Brain microvascular endothelial cell (primary cell): ENCODE data around the gene MAML3.

Source experiments
- DNase-seq: peaks from one replicate; pipeline ENCODE4 v3.0.0-alpha.2; 2020
- H3K27ac ChIP-seq: fragments of 250-450 bp; sonication (Bioruptor Pico); 2 replicates; pipeline ENCODE4 v1.5.1; 2020; ENCODE audit warnings: mild to moderate bottlenecking, moderate library complexity
- H3K27me3 ChIP-seq: fragments of 250-450 bp; sonication (Bioruptor Pico); replicated peaks from 2 replicates; pipeline ENCODE4 v1.5.1; 2020; ENCODE audit warnings: mild to moderate bottlenecking
- H3K36me3 ChIP-seq: fragments of 250-450 bp; sonication (Bioruptor Pico); replicated peaks from 2 replicates; pipeline ENCODE4 v1.5.1; 2020; ENCODE audit warnings: mild to moderate bottlenecking
- H3K4me3 ChIP-seq: 2 replicates; pipeline ENCODE4 v1.5.1; 2011; ENCODE audit warnings: low read depth, mild to moderate bottlenecking, control low read depth, low read length, moderate library complexity
- in situ Hi-C: cut with HindIII; loops from 2 replicates; pipeline ENCODE4 v1.10.0; 2017; ENCODE audit warnings: low sequenced_read_pairs, low pct_ligation_motif_present
- TF ChIP-seq, protein P1 (sequence below): IDR thresholded peaks from 2 replicates; pipeline ENCODE4 v1.5.1; 2011; ENCODE audit warnings: low read depth, mild to moderate bottlenecking, moderate library complexity, low read length, control low read depth, inconsistent platforms; ENCODE audit errors: missing control alignments

Gene MAML3

DNA sequence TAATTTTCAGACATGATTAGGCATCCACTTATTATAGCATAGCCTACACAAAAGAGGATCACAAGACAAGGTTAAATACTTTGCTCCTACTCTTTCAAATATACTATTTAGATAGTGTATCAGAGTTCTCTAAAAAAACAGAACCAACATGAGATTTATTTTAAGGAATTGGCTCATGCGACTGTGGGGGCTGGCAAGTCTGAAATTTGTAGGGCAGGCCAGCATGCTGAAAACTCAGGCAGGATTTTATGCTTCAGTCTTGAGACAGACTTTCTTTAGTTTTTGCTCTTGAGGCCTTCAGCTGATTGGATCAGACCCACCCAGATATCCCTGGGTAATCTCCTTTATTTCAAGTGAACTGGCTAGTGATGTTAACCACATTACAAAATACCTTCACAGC is 169.5 kb downstream of the MAML3 start:
- Histone ChIP-seq H3K4me3 (no peak overlapping the region), H3K27me3 (no peaks in the 10 kb centered on the region), H3K27ac (no peak overlapping the region), H3K36me3 (no peaks in the 10 kb centered on the region)
- no peak for DNase-seq
- TF ChIP-seq, protein P1, sequence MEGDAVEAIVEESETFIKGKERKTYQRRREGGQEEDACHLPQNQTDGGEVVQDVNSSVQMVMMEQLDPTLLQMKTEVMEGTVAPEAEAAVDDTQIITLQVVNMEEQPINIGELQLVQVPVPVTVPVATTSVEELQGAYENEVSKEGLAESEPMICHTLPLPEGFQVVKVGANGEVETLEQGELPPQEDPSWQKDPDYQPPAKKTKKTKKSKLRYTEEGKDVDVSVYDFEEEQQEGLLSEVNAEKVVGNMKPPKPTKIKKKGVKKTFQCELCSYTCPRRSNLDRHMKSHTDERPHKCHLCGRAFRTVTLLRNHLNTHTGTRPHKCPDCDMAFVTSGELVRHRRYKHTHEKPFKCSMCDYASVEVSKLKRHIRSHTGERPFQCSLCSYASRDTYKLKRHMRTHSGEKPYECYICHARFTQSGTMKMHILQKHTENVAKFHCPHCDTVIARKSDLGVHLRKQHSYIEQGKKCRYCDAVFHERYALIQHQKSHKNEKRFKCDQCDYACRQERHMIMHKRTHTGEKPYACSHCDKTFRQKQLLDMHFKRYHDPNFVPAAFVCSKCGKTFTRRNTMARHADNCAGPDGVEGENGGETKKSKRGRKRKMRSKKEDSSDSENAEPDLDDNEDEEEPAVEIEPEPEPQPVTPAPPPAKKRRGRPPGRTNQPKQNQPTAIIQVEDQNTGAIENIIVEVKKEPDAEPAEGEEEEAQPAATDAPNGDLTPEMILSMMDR, result no peak
- in situ Hi-C loops, result no loop called here

DNA sequence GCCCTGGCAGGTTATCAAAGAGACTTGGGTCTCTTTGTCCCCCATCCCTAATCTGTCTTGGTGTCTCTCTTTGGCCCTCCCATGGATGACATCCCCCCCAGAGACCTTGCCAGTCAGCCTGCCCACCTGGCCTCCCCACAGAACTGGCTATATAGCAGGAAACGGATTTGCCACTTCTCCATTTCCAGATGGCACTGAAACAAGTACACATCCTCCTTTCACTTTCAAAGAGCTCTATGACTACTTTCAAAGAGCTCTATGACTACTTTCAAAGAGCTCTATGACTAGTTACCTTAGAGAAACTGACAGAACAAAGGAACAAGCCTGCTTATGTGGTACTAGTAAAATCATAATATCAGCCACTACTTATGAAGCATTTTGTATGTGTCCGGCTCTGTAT is 175.3 kb downstream of the MAML3 start:
- Histone ChIP-seq H3K4me3 (no peak overlapping the region), H3K27me3 (no peaks in the 10 kb centered on the region), H3K36me3 (no peaks in the 10 kb centered on the region), H3K27ac (no peak overlapping the region)
- TF ChIP-seq, protein P1, result no peak
- in situ Hi-C loops, result no loop called here
- no peak for DNase-seq

DNA sequence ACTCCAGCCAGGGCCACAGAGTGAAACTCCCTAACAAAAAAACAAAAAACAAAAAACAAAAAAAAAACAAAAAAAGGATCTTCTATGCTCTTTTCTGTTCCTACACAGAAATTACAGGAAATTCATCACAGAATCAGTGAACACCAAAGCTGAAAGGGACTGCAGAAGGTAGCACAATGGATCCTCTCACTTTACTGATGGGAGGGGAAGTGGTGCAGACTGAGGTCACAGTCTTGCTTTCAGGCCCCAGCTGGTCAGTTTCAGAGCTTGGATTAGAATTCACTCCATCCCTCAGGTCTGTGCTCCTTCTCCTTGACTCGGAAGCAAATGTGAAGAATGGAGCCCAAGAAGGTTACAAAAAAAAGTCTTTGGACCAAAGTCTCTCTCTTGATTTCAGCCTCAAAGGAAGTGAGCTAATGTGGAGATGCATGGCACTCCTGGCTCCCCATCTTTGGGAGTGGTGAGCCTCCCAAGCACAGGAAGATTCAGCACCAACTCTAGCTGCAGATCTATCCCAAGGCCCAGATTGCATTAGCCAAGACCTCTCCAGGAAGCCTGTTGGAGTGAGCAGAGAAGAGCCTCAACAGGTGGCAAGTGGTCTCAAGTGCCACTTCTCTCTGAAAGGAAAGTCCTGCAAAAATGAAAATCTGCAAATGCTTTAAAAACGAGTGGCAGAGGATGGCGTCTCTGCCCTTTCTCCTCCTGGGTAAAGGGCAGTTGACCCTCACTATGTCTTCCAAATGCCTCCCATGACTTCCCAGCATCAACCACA is 176.0 kb downstream of the MAML3 start:
- Histone ChIP-seq H3K4me3 (no peak overlapping the region), H3K27me3 (no peaks in the 10 kb centered on the region), H3K36me3 (no peaks in the 10 kb centered on the region), H3K27ac (no peak overlapping the region)
- DNase-seq, result no peak
- in situ Hi-C loops, result no loop called here
- TF ChIP-seq, protein P1, result no peak

DNA sequence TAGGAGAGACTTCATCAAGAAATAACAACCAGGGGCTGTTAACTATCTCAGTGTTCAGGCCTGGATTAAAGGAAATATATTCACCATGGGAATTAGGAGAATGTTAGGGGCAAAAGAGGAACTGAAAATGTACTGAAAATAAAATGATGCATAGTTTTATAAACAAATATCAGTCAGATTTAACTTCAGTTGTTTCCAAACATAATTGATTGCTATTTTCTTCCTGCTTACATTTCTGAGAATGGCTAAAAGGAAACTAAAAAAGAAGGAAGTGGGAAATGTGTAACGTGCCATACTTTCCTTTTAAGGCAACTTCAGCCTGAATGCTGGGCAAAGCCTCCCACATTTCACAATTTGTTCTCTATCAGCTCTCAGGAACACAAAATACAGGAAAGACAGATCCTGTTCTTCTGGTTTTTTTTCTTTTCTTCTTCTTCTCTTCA is 178.1 kb downstream of the MAML3 start:
- in situ Hi-C loops, result no loop called here
- TF ChIP-seq, protein P1, result no peak
- Histone ChIP-seq H3K27ac (no peak overlapping the region), H3K27me3 (no peaks in the 10 kb centered on the region), H3K4me3 (no peak overlapping the region), H3K36me3 (no peaks in the 10 kb centered on the region)
- no peak for DNase-seq

DNA sequence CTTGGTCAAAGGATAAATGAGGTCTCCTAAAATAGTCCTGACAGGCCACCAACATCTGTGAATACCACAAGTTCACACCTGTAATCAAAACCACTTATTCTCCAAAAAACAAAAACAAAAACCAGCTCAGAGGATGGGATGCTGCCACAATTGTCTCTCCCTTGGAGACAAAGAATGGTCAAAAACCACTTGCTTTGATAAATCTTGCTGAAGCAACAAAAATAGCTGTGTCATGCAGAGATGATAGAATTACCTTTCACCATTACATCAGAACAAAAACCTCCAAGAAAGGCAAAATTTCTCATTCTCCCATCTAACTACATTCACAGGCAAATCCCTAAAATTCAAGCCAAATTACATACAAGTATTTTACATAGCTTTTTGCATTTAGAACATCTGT is 180.4 kb downstream of the MAML3 start:
- in situ Hi-C loops, result no loop called here
- no peaks in the 10 kb centered on the region for H3K36me3 ChIP-seq
- H3K4me3 ChIP-seq, result no peak overlapping the region
- DNase-seq, result no peak
- TF ChIP-seq, protein P1, result no peak
- H3K27me3 ChIP-seq, result no peaks in the 10 kb centered on the region
- H3K27ac ChIP-seq, result no peak overlapping the region

DNA sequence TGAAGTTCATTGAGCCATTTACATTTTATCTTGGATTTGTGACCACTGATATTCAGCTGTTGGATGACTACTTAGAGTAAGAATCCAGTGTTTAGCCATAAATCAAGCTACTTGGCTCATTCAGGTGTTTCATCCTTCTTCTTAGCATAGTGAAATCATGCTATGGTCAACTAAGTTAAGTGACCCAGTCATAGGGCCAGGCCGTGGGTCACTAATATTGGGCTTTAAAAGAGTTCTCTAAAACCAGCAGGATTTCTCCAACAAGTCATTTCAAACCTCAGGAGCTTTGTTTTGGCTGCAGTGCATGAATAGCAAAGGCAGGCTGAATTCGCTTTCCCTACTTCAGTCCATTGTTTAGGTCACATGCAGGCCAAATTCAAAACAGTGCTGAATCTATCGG is 181.0 kb downstream of the MAML3 start:
- DNase-seq, result no peak
- no peaks in the 10 kb centered on the region for H3K27me3 ChIP-seq
- in situ Hi-C loops, result no loop called here
- TF ChIP-seq, protein P1, result no peak
- no peak overlapping the region for H3K27ac ChIP-seq
- H3K4me3 ChIP-seq, result no peak overlapping the region
- no peaks in the 10 kb centered on the region for H3K36me3 ChIP-seq
